GM12873 (cell line): ENCODE measurements around the gene NAIF1.

Source experiments
- TF ChIP-seq, protein P1 (sequence below): IDR thresholded peaks from 2 replicates; pipeline ENCODE4 v1.5.1; 2012; ENCODE audit warnings: low read depth, mild to moderate bottlenecking, moderate library complexity, low read length, control low read depth; ENCODE audit not compliant: insufficient read depth; ENCODE audit errors: missing control alignments

NAIF1 gene

DNA sequence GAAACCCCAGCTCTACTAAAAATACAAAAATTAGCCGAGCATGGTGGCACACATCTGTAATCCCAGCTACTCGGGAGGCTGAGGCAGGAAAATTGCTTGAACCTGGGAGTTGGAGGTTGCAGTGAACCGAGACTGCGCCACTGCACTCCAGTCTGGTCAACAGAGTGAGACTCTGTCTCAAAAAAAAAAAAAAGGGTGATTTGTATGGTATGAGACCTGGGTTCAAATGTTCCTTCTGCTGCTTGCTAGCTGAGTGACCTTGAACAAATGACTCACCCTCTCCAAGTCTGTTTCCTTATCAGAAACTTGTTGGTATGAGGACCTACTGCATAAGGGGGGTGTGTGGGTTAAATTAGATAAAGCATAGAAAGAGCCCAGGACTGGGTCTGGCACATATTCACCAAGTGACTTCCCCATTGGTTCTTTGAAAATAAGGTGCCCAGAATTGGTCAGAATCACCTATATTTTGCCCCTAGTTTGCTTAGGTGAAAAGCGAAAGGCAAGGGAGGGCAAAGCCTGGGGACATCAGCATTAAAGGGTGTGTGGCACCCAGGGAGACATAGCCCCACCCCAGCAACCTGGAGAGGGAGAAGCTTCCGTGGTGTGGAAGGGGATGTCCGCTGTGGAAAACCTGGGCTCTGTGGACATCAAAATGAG is 10.9 kb upstream of the NAIF1 start:
- TF ChIP-seq, protein P1, sequence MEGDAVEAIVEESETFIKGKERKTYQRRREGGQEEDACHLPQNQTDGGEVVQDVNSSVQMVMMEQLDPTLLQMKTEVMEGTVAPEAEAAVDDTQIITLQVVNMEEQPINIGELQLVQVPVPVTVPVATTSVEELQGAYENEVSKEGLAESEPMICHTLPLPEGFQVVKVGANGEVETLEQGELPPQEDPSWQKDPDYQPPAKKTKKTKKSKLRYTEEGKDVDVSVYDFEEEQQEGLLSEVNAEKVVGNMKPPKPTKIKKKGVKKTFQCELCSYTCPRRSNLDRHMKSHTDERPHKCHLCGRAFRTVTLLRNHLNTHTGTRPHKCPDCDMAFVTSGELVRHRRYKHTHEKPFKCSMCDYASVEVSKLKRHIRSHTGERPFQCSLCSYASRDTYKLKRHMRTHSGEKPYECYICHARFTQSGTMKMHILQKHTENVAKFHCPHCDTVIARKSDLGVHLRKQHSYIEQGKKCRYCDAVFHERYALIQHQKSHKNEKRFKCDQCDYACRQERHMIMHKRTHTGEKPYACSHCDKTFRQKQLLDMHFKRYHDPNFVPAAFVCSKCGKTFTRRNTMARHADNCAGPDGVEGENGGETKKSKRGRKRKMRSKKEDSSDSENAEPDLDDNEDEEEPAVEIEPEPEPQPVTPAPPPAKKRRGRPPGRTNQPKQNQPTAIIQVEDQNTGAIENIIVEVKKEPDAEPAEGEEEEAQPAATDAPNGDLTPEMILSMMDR, result no peak

DNA sequence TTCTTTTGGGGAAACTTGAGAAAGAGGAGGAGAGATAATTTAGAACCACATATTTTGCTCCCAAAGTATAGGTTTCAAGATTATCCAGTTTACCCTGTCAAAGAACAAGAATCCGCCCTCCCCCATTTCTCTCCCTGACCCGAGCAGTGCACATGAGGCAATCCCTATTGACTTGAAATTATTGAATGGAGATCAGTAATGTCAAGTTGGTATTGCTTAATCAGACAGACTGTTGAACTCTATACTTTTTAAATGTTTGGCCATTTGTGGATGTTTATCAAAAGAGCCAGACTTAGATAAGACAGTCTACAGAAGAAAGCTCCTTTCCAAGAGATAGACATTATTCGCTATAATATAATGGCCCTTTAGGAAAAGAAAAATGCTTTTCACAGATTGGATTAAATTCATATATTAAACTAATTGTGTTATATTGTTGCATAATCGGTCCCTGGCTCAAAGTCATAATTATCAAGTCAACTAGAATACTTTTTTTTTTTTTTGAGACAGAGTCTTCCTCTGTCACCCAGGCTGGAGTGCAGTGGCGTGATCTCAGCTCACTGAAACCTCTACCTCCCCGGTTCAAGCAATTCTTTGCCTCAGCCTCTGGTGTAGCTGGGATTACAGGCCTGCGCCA is 6.2 kb upstream of the NAIF1 start:
- TF ChIP-seq, protein P1, result no peak

DNA sequence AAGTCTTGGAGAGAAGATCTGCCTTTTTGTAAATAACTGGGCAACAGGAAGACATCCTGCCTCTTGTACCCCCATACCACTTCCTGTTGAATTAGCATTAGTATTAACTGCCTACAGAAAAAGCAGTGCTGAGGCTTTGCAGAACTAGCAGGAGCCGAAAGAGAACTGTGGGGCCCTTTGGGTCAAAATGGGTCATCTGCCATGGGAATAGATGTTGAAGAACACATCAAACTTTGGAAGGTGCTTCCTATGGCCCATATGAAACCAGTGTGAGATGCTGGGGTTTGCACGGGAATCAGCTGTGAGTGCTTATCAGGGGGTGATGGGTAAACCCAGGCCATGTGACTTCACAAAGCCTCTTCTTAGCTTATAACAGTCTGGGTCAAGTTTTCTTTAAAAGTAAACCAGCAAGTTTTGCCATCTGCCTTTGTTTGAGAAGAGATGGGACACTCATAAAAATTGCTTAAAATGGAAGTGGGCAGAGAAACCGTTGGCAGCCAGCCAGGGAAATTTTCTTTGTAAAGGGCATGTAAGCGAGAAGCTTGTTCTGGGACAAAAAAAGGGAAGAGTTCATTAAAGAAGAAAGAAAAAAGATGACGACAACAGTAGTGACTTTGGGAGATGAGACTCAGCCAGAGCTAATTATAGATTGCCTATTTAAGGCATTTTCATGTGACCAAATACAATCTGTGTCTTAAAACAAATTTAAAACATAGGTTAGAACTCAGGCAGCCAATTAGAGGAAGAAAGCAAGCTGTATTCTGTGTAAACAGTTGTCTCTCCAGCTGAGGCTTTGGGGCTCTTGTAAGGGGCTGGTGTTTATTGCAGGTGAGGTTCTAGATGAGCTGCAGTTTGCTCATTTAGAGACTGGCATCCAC is 5.3 kb upstream of the NAIF1 start:
- TF ChIP-seq, protein P1, result no peak

GRCh38 chr9:128070874-128071273 is 3.8 kb upstream of the NAIF1 start:
- TF ChIP-seq, protein P1, result no peak

DNA sequence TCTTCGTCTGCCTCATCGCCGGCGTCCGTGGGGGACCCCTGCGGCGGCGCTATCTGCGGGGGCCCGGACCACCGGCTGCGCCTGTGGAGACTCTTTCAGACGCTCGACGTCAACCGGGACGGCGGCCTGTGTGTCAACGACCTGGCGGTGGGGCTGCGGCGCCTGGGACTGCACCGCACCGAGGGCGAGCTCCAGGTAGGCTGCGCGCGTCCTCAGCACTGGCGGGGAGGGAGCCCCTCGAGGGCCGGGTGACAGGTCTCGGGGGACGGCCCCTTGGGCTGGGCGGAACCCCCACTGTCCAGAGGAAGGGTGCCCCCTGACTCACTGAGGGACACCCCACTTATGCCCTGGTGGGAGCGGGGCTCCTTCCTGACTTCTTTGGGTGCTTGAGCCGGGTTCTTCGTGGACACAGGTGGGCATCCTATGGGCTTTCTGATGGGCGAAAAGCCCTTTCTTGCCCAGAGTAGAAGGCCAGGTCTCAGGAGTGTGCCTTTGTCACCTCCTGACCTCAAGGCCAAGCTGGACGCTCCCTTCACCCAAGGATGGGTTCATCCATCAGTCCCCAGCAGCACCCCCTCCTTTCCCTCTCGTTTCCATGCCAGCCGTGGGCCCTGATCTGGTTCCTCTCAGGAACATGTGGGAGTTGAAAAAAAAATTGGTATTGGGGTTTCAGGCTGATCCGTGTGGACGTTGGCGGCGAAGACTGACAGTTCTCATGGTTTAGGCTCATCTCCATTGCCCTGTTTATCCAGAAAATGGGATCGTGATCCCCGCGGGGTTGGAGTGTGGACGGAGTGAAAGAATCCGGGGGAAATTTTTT is 1.5 kb upstream of the NAIF1 start:
- TF ChIP-seq, protein P1, result no peak

DNA sequence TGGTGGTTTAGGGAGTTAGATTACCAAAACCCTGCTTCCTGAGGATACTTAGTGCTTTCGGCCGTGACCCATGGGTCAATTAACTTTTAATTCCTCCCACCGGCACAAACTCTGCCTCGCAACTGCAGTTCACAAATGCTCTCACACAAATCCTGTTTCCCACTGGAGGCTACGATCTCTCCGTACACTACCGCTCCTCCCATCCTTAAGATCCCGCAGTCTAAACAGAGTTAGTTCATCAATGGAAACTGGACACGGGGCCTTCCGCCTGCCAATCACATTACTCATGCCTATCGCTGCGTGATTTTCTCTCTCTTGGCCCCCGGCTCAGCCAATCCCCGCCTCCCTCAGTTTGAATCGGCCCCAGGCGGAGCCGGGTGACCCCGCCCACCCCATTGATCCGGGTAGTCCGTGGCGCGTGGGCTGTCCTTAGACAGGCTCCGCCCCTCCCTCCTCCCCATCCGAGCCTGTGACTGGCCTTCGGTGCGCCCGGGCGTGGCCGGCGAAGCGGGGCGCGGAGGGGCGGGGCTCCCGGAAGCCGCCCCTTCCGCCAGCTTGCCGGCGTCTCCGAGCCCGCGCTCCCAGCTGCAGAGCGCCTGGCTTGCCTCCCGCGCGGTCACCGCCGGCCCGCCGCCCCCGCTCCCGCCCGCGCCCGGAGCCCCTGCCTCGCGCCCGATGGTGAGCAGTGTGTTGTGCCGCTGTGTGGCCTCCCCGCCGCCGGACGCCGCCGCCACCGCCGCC is 695 bp upstream of the NAIF1 start, which contains the start of gene SLC25A25:
TSS of gene SLC25A25 (plus strand) at position 588 of the 741 bp plus-strand sequence. CDS start at position 676, 88 bp downstream.
- TF ChIP-seq, protein P1, result no peak
